B cell (primary cell): ENCODE measurements around the gene FRG2C. TPM values are rescaled to one million over a fixed set of nuclear protein-coding genes. Genes with fewer than 3 reads are reported as not detected.
A peak's percentile ranks its signal among the peaks of the same experiment; 100 is the strongest.
"Not testable (repeated sequence)": the region's sequence is repeated elsewhere in the genome, so short reads cannot be mapped to it uniquely, and the experiment has no call there.

Source experiments
- ATAC-seq: fragments of 200-7000 bp; cut with Tn5 transposase; one replicate; pipeline ENCODE4 v1.10.0; 2021; ENCODE audit warnings: low read depth, mild to moderate bottlenecking, moderate number of reproducible peaks, moderate library complexity
- CTCF ChIA-PET: fragments of 350-600 bp; sonication (Branson Sonifier 250); formaldehyde crosslinking; loops from one replicate; lab custom pipeline; 2021; ENCODE audit warnings: antibody characterized with exemption, inconsistent platforms; lab: Charles Lee
- POLR2A ChIA-PET: fragments of 350-600 bp; sonication (Branson Sonifier 250); formaldehyde crosslinking; loops from one replicate; lab custom pipeline; 2021; ENCODE audit warnings: antibody characterized with exemption; lab: Charles Lee
- DNase-seq: peaks from one replicate; pipeline ENCODE4 v3.0.0; 2013
- H2AFZ ChIP-seq: 2 replicates; pipeline ENCODE4 v1.6.1; 2012; ENCODE audit warnings: mild to moderate bottlenecking, low read depth, low read length; ENCODE audit not compliant: insufficient read depth, poor library complexity, severe bottlenecking
- H3K27ac ChIP-seq, 2 donors: 1 replicate in 1 of 2; 2 replicates in 1 of 2; pipeline ENCODE4 v1.5.1; 2012 to 2013; ENCODE audit warnings: low read length in 2 of 2, mild to moderate bottlenecking in 2 of 2, moderate library complexity in 1 of 2
- H3K27me3 ChIP-seq, 4 experiments: fragments of 200-600 bp in 1 of 4; sonication (generic) in 1 of 4; replicated peaks in 1 of 4; 1 replicate in 2 of 4; 2 replicates in 2 of 4; pipeline versions ENCODE4 v1.6.1 to v1.7.0; 2013 to 2016; ENCODE audit warnings: low read length in 3 of 4, mild to moderate bottlenecking in 2 of 4, mixed read lengths in 1 of 4, moderate library complexity in 1 of 4; ENCODE audit not compliant: insufficient read depth in 4 of 4, control insufficient read depth in 3 of 4; ENCODE audit errors: control extremely low read depth in 1 of 4
- H3K36me3 ChIP-seq, 2 experiments: replicated peaks in 1 of 2; 1 replicate in 1 of 2; 2 replicates in 1 of 2; pipeline versions ENCODE4 v1.6.1 to v1.7.1; 2013; ENCODE audit warnings: low read length in 1 of 2; ENCODE audit not compliant: insufficient read depth in 2 of 2, control insufficient read depth in 1 of 2; ENCODE audit errors: control extremely low read depth in 1 of 2, extremely low read depth in 1 of 2
- H3K4me1 ChIP-seq, 2 donors: fragments of 200-600 bp in 1 of 2; sonication (generic) in 1 of 2; 1 replicate in 1 of 2; 2 replicates in 1 of 2; pipeline versions ENCODE4 v1.5.1 to v1.6.1; 2013 to 2017; ENCODE audit warnings: low read length in 2 of 2; ENCODE audit not compliant: control insufficient read depth in 2 of 2, insufficient read depth in 2 of 2
- H3K4me2 ChIP-seq: replicated peaks from 2 replicates; pipeline ENCODE3; 2012; ENCODE audit warnings: mild to moderate bottlenecking, low read depth, low read length; ENCODE audit not compliant: poor library complexity, severe bottlenecking
- H3K4me3 ChIP-seq, 5 experiments: fragments of 200-600 bp in 1 of 5; sonication (generic) in 1 of 5; 1 replicate in 3 of 5; 2 replicates in 2 of 5; pipeline versions ENCODE4 v1.5.1 to v1.7.0; 2011 to 2016; ENCODE audit warnings: low read length in 4 of 5, mild to moderate bottlenecking in 4 of 5, low read depth in 2 of 5, control low read depth in 1 of 5, moderate library complexity in 1 of 5; ENCODE audit not compliant: insufficient read depth in 1 of 5; ENCODE audit errors: control extremely low read depth in 1 of 5, extremely low read depth in 1 of 5
- H3K79me2 ChIP-seq: fragments of 200-600 bp; sonication (generic); one replicate; pipeline ENCODE4 v1.6.0; 2016; ENCODE audit warnings: low read length; ENCODE audit not compliant: control insufficient read depth, insufficient read depth
- H3K9ac ChIP-seq: fragments of 200-600 bp; sonication (generic); 2 replicates; pipeline ENCODE4 v1.6.1; 2017; ENCODE audit warnings: mild to moderate bottlenecking, low read length, moderate library complexity
- H3K9me3 ChIP-seq, 3 donors: one replicate each; pipeline versions ENCODE4 v1.6.1 to v1.7.1; 2013; ENCODE audit warnings: low read length in 2 of 3; ENCODE audit not compliant: control insufficient read depth in 2 of 3, insufficient read depth in 1 of 3; ENCODE audit errors: control extremely low read depth in 1 of 3
- H4K20me1 ChIP-seq: 2 replicates; pipeline ENCODE4 v1.6.0; 2012; ENCODE audit warnings: mild to moderate bottlenecking, low read length; ENCODE audit not compliant: insufficient read depth, control insufficient read depth, poor library complexity, severe bottlenecking
- H3K27ac Mint-ChIP-seq: one replicate; pipeline ENCODE4 v1.8.0; 2021; ENCODE audit warnings: mixed read lengths
- H3K27me3 Mint-ChIP-seq: one replicate; pipeline ENCODE4 v1.8.0; 2021; ENCODE audit warnings: mixed read lengths
- H3K4me1 Mint-ChIP-seq: one replicate; pipeline ENCODE4 v1.8.0; 2021; ENCODE audit warnings: mixed read lengths
- H3K4me3 Mint-ChIP-seq: one replicate; pipeline ENCODE4 v1.8.0; 2021; ENCODE audit warnings: mixed read lengths
- H3K9me3 Mint-ChIP-seq: one replicate; pipeline ENCODE4 v1.8.0; 2022; ENCODE audit warnings: mixed read lengths; ENCODE audit not compliant: insufficient read depth
- WGBS: methylation state at CpG from one replicate; pipeline ENCODE4 v1.1.5; 2013; ENCODE audit warnings: missing lambda C conversion rate; ENCODE audit not compliant: insufficient coverage; 5-methylcytosine and 5-hydroxymethylcytosine counted together
- intact Hi-C: fragments of 100-400 bp; cut with micrococcal nuclease; formaldehyde crosslinking; loops from one replicate; pipeline ENCODE4 v1.10.0; 2022
- polyA plus RNA-seq: library from polyadenylated mRNA; depleted of rRNA; stranded (reverse); fragments of >200 nt; gene quantifications from 2 replicates; pipeline ENCODE4 v1.2.3, GENCODE V29; 2012
- total RNA-seq, 2 donors: library from RNA; stranded (reverse); fragments of 120-200 nt in 1 of 2; gene quantifications; 1 replicate in 1 of 2; 2 replicates in 1 of 2; pipeline versions ENCODE4 v1.2.3 to v1.2.4, GENCODE V29; 2013 to 2022

FRG2C gene
- total and polyA plus RNA-seq, 2 donors (not counting 1 experiment from before 2014, with no cell fraction given): not detected

DNA sequence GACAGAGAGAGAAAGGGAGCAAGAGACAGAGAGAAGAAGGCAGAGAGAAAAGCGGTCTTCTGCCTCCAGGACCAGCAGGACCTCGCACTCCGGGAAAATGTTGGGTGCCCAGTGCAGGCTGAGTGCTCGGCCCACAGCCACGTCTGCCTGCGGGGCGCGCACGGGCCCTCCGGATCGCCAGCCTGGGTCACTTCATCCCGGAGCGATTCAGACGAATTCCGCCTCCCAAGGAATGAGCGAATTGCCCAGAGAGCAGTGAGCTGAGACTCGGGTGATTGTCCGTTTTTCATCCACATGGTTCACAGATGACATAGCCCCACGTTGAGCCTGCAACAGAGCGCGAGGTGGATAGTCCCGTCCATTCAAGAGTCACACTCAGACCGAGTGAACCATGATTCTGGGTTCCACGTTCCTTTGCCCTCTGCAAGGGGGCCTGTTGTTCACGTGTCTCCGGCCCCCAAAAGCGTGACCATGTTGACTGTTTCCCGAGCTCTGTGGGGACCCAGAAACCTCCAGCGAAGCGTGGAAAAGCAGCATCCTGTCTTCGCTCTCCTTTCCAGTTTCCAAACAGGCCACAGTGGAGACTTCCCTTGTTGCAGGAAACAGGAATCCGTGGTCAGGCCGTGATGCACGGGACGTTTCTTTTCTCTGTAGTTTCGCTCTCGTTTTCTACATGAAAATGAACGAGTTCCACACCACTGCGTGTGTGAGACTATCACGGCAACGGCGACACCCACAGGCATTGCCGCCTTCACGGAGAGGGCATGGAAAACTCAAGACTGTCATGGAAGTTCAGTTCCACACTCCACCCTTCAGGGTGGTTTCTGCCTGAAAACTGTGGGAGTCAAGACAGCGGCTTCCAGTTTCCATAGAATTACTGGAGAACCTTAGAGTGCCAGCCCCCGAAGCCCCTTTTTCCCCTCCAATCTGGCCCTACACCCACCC is 3.9 kb downstream of the FRG2C start:
- peaks cover 0 to 42% (median 7%) of the 10 kb centered on the region in 4 experiments for H3K27me3 ChIP-seq
- peak overlapping the region in 2 of 5 experiments; percentile 17 to 25 for H3K4me3 ChIP-seq
- H3K9ac ChIP-seq, H3K36me3 ChIP-seq, H3K27ac Mint-ChIP-seq, intact Hi-C loops, H3K79me2 ChIP-seq, H3K9me3 Mint-ChIP-seq, H3K27ac ChIP-seq, POLR2A ChIA-PET, ATAC-seq, CTCF ChIA-PET, DNase-seq, H4K20me1 ChIP-seq: not testable (repeated sequence)
- H3K4me1 ChIP-seq: peaks cover 6 to 18% of the 10 kb centered on the region in 2 donors
- peak overlapping the region; percentile 22 for H3K4me2 ChIP-seq
- WGBS: 31% methylated on average over 44 of the region's 46 CpGs
- Mint-ChIP-seq H3K27me3 (peaks cover 52% of the 10 kb centered on the region), H3K4me1 (peaks cover 19% of the 10 kb centered on the region), H3K4me3 (peak overlapping the region; percentile 79)
- H2AFZ ChIP-seq: peak overlapping the region; percentile 28
- peaks cover 0 to 55% (median 0%) of the 10 kb centered on the region in 3 donors for H3K9me3 ChIP-seq

DNA sequence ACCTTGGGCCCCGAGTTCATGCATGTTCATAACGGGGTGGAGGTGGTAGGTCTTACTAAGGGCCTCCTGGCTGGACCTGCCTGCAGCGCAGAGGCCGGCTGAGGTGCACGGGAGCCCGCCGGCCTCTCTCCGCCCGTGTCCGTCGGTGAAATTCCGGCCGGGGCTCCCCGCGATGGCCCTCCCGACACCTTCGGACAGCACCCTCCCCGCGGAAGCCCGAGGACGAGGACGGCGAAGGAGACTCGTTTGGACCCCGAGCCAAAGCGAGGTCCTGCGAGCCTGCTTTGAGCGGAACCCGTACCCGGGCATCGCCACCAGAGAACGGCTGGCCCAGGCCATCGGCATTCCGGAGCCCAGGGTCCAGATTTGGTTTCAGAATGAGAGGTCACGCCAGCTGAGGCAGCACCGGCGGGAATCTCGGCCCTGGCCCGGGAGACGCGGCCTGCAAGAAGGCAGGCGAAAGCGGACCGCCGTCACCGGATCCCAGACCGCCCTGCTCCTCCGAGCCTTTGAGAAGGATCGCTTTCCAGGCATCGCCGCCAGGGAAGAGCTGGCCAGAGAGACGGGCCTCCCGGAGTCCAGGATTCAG is 4.7 kb downstream of the FRG2C start:
- H3K36me3 ChIP-seq, POLR2A ChIA-PET: not testable (repeated sequence)

GRCh38 chr3:75669348-75670297 is 5.5 kb downstream of the FRG2C start:
- H3K27ac Mint-ChIP-seq, intact Hi-C loops, H3K27ac ChIP-seq, H3K9me3 Mint-ChIP-seq, H3K79me2 ChIP-seq, H3K9ac ChIP-seq, H3K36me3 ChIP-seq, CTCF ChIA-PET, POLR2A ChIA-PET, H4K20me1 ChIP-seq: not testable (repeated sequence)
- H3K4me3 Mint-ChIP-seq: peak overlapping the region; percentile 30
- peaks cover 19% of the 10 kb centered on the region for H3K4me1 Mint-ChIP-seq
- H3K27me3 Mint-ChIP-seq: peaks cover 51% of the 10 kb centered on the region
- Histone ChIP-seq H3K9me3 (peaks cover 0 to 59% (median 0%) of the 10 kb centered on the region in 3 donors), H3K4me3 (peak overlapping the region in 1 of 5 experiments; percentile 25), H2AFZ (peak overlapping the region; percentile 22), H3K4me2 (peak overlapping the region; percentile 30), H3K4me1 (peaks cover 6 to 18% of the 10 kb centered on the region in 2 donors), H3K27me3 (peaks cover 0 to 42% (median 7%) of the 10 kb centered on the region in 4 experiments)
- DNase-seq (peak; percentile 19), ATAC-seq (peak; percentile 36)
- WGBS: 27% methylated on average over 70 of the region's 71 CpGs

More for the DNA sequence above, 4.7 kb downstream of the FRG2C start:
- H3K27ac ChIP-seq, H3K9me3 Mint-ChIP-seq, H3K79me2 ChIP-seq, DNase-seq, CTCF ChIA-PET, H3K9ac ChIP-seq, intact Hi-C loops, H4K20me1 ChIP-seq, H3K27ac Mint-ChIP-seq, H3K4me3 Mint-ChIP-seq: not testable (repeated sequence)
- Histone ChIP-seq H3K4me2 (peak overlapping the region; percentile 30), H3K9me3 (peaks cover 0 to 55% (median 0%) of the 10 kb centered on the region in 3 donors), H3K4me1 (peaks cover 6 to 18% of the 10 kb centered on the region in 2 donors), H3K4me3 (peak overlapping the region in 1 of 5 experiments; percentile 25), H2AFZ (peak overlapping the region; percentile 22), H3K27me3 (peaks cover 0 to 42% (median 7%) of the 10 kb centered on the region in 4 experiments)
- 54% methylated on average over 53 of the region's 53 CpGs for WGBS
- H3K4me1 Mint-ChIP-seq: peaks cover 19% of the 10 kb centered on the region
- H3K27me3 Mint-ChIP-seq: peaks cover 56% of the 10 kb centered on the region
- peak; percentile 21 for ATAC-seq
